Peyer's patch (tissue), 4 donors: ENCODE results near the gene KIF2A. TPM values are rescaled to one million over a fixed set of nuclear protein-coding genes. Genes with fewer than 3 reads are reported as not detected.

ENCODE experiments used
- DNase-seq, 3 donors: peaks; one replicate each; pipeline ENCODE4 v3.0.0-alpha.2; 2017 to 2019
- H3K27ac ChIP-seq, 4 donors: fragments of 200-600 bp; sonication (generic); one replicate each; pipeline ENCODE4 v1.5.1; 2016 to 2019
- H3K27me3 ChIP-seq, 2 donors: fragments of 200-600 bp; sonication (generic); one replicate each; pipeline ENCODE4 v1.5.1; 2019
- H3K36me3 ChIP-seq, 3 donors: fragments of 200-600 bp; sonication (generic); one replicate each; pipeline ENCODE4 v1.5.1; 2016 to 2019
- H3K4me1 ChIP-seq, 4 donors: fragments of 200-600 bp; sonication (generic); one replicate each; pipeline ENCODE4 v1.5.1; 2016 to 2019
- H3K4me3 ChIP-seq, 4 donors: fragments of 200-600 bp; sonication (generic); 1 replicate in 3 of 4; 2 replicates in 1 of 4; pipeline ENCODE4 v1.5.1; 2016 to 2019; ENCODE audit warnings: mild to moderate bottlenecking in 1 of 4
- H3K9me3 ChIP-seq, 4 donors: fragments of 200-600 bp; sonication (generic); one replicate each; pipeline ENCODE4 v1.5.1; 2016 to 2019; ENCODE audit warnings: mild to moderate bottlenecking in 1 of 4
- CTCF ChIP-seq, 6 experiments: fragments of 450-650 bp in 4 of 6; fragments of 200-600 bp in 2 of 6; sonication (generic) in 1 of 6; IDR thresholded peaks; one replicate each; pipeline ENCODE4 v1.5.1; 2017 to 2019; ENCODE audit warnings: antibody characterized with exemption in 6 of 6, mild to moderate bottlenecking in 3 of 6, moderate library complexity in 1 of 6
- POLR2A ChIP-seq, 2 donors: fragments of 450-650 bp; IDR thresholded peaks; one replicate each; pipeline ENCODE4 v1.5.1; 2017; ENCODE audit warnings: antibody characterized with exemption in 2 of 2, mild to moderate bottlenecking in 2 of 2, moderate library complexity in 2 of 2
- total RNA-seq, 4 donors: library from RNA; depleted of rRNA; stranded (reverse); fragments of >200 nt; gene quantifications; one replicate each; pipeline ENCODE4 v1.1.0, GENCODE V29; 2016

The KIF2A gene
- total RNA-seq, 4 donors from 2014 or later, result 38.3 to 71.8 (median 41.6) TPM

- no peak for DNase-seq
- H3K4me1 ChIP-seq, result peaks cover 0 to 4% (median 1%) of the 10 kb centered on the region in 4 donors
- no peaks in the 10 kb centered on the region for H3K27me3 ChIP-seq
- no peaks in the 10 kb centered on the region for H3K36me3 ChIP-seq
- H3K4me3 ChIP-seq, result no peak overlapping the region
- no peaks in the 10 kb centered on the region for H3K9me3 ChIP-seq
- no peak overlapping the region for H3K27ac ChIP-seq
- TF ChIP-seq CTCF (IDR thresholded peaks at IDR 0.05) (no peak), POLR2A (IDR thresholded peaks at IDR 0.05) (no peak)
Measured at GRCh38 chr5:62418462-62419076, 112.6 kb downstream of the KIF2A start.

GRCh38 chr5:62419609-62420008 is 113.6 kb downstream of the KIF2A start:
- H3K9me3 ChIP-seq, result no peaks in the 10 kb centered on the region
- H3K27me3 ChIP-seq, result no peaks in the 10 kb centered on the region
- no peak overlapping the region for H3K4me3 ChIP-seq
- no peaks in the 10 kb centered on the region for H3K36me3 ChIP-seq
- DNase-seq, result no peak
- no peaks in the 10 kb centered on the region for H3K4me1 ChIP-seq
- H3K27ac ChIP-seq, result no peak overlapping the region
- TF ChIP-seq CTCF (IDR thresholded peaks at IDR 0.05) (no peak), POLR2A (IDR thresholded peaks at IDR 0.05) (no peak)

- H3K4me1 ChIP-seq, result no peaks in the 10 kb centered on the region
- H3K9me3 ChIP-seq, result no peaks in the 10 kb centered on the region
- TF ChIP-seq CTCF (IDR thresholded peaks at IDR 0.05) (no peak), POLR2A (IDR thresholded peaks at IDR 0.05) (no peak)
- no peak overlapping the region for H3K4me3 ChIP-seq
- no peaks in the 10 kb centered on the region for H3K27me3 ChIP-seq
- DNase-seq, result no peak
- H3K27ac ChIP-seq, result no peak overlapping the region
- H3K36me3 ChIP-seq, result no peaks in the 10 kb centered on the region
Measured at GRCh38 chr5:62421414-62421813, 115.4 kb downstream of the KIF2A start.

GRCh38 chr5:62424763-62425162 is 118.8 kb downstream of the KIF2A start:
- Histone ChIP-seq H3K4me3 (no peak overlapping the region), H3K27me3 (no peaks in the 10 kb centered on the region), H3K9me3 (no peaks in the 10 kb centered on the region), H3K4me1 (no peaks in the 10 kb centered on the region), H3K27ac (no peak overlapping the region), H3K36me3 (no peaks in the 10 kb centered on the region)
- TF ChIP-seq POLR2A (IDR thresholded peaks at IDR 0.05) (no peak), CTCF (IDR thresholded peaks at IDR 0.05) (no peak)
- no peak for DNase-seq

GRCh38 chr5:62431735-62432620 is 126.0 kb downstream of the KIF2A start:
- no peak for TF ChIP-seq CTCF (IDR thresholded peaks at IDR 0.05)
- TF ChIP-seq POLR2A (IDR thresholded peaks at IDR 0.05), result no peak
- DNase-seq, result no peak
- H3K4me1 ChIP-seq, result peaks cover 0 to 5% (median 0%) of the 10 kb centered on the region in 4 donors
- no peaks in the 10 kb centered on the region for H3K27me3 ChIP-seq
- H3K36me3 ChIP-seq, result no peaks in the 10 kb centered on the region
- no peaks in the 10 kb centered on the region for H3K9me3 ChIP-seq
- H3K4me3 ChIP-seq, result no peak overlapping the region
- H3K27ac ChIP-seq, result no peak overlapping the region
